Measurements from ENCODE around the gene COPS8.

COPS8 gene

GRCh38 chr2:237132799-237133198 lies 47.1 kb downstream of the COPS8 start:
- no peak overlapping the region for H2BK120ac ChIP-seq (ENCODE audit: low read depth, low read length)
- H4K8ac ChIP-seq (ENCODE audit: low read length), result no peak overlapping the region
- H2AK5ac ChIP-seq (ENCODE audit: low read length, severe bottlenecking), result no peak overlapping the region
- peak overlapping the region in 1 of 2 experiments; percentile 32 for H3K4ac ChIP-seq (ENCODE audit: low read depth in 1 of 2, low read length in 2 of 2)
- H3K36me3 ChIP-seq (ENCODE audit: control insufficient read depth in 1 of 2, insufficient read depth in 2 of 2, low read depth in 1 of 2, low read length in 2 of 2), result no peaks in the 10 kb centered on the region
- H3K4me3 ChIP-seq (ENCODE audit: insufficient read depth in 1 of 2, low read depth in 1 of 2, low read length in 2 of 2), result peak overlapping the region in 1 of 2 experiments; percentile 16
- H3K18ac ChIP-seq (ENCODE audit: low read depth in 1 of 2, low read length in 2 of 2), result peak overlapping the region in 1 of 2 experiments; percentile 6
- H3K9ac ChIP-seq (ENCODE audit: low read length), result no peak overlapping the region
- H3K4me2 ChIP-seq (ENCODE audit: low read length, poor library complexity, severe bottlenecking), result no peak overlapping the region
- peak overlapping the region; percentile 17 for H2BK15ac ChIP-seq (ENCODE audit: low read depth, poor library complexity, severe bottlenecking)
- no peak overlapping the region for H3K27ac ChIP-seq (ENCODE audit: low read length, poor library complexity, severe bottlenecking)
- H3K4me1 ChIP-seq (ENCODE audit: control insufficient read depth, insufficient read depth, low read depth, low read length), result peaks cover 18% of the 10 kb centered on the region
- 83% methylated on average over 5 of the region's 5 CpGs for WGBS
- no peak overlapping the region for H2BK5ac ChIP-seq (ENCODE audit: low read depth, low read length, poor library complexity, severe bottlenecking)
- no peak overlapping the region for H3K23ac ChIP-seq (ENCODE audit: low read length in 2 of 2)
- no peak overlapping the region for H3K14ac ChIP-seq (ENCODE audit: low read length in 2 of 2)
- no peaks in the 10 kb centered on the region for H3K79me1 ChIP-seq (replicated peaks; ENCODE audit: low read length, poor library complexity, severe bottlenecking)
- no peak overlapping the region for H4K91ac ChIP-seq (ENCODE audit: low read length)
- H2AFZ ChIP-seq (ENCODE audit: low read depth, low read length), result no peak overlapping the region
- peak overlapping the region in 1 of 2 experiments; percentile 33 for H2BK12ac ChIP-seq (ENCODE audit: low read length in 2 of 2)
- H3K27me3 ChIP-seq (ENCODE audit: control insufficient read depth in 1 of 2, insufficient read depth in 1 of 2, low read length in 2 of 2), result no peaks in the 10 kb centered on the region
- H3K9me3 ChIP-seq (ENCODE audit: control insufficient read depth, low read length), result peaks cover 17% of the 10 kb centered on the region
- no peak for DNase-seq

GRCh38 chr2:237134321-237135230 lies 48.9 kb downstream of the COPS8 start:
- DNase-seq, result no peak
- Histone ChIP-seq H2BK12ac (ENCODE audit: low read length in 2 of 2) (peak overlapping the region in 1 of 2 experiments; percentile 87), H4K8ac (ENCODE audit: low read length) (no peak overlapping the region), H2BK15ac (ENCODE audit: low read depth, poor library complexity, severe bottlenecking) (no peak overlapping the region), H3K36me3 (ENCODE audit: control insufficient read depth in 1 of 2, insufficient read depth in 2 of 2, low read depth in 1 of 2, low read length in 2 of 2) (no peaks in the 10 kb centered on the region), H4K91ac (ENCODE audit: low read length) (no peak overlapping the region), H3K79me1 (replicated peaks; ENCODE audit: low read length, poor library complexity, severe bottlenecking) (no peaks in the 10 kb centered on the region), H3K18ac (ENCODE audit: low read depth in 1 of 2, low read length in 2 of 2) (peak overlapping the region; percentile 3 to 59), H3K14ac (ENCODE audit: low read length in 2 of 2) (no peak overlapping the region), H3K9ac (ENCODE audit: low read length) (peak overlapping the region; percentile 28), H3K9me3 (ENCODE audit: control insufficient read depth, low read length) (peaks cover 12% of the 10 kb centered on the region), H3K4ac (ENCODE audit: low read depth in 1 of 2, low read length in 2 of 2) (peak overlapping the region in 1 of 2 experiments; percentile 7), H3K23ac (ENCODE audit: low read length in 2 of 2) (no peak overlapping the region), H3K27me3 (ENCODE audit: control insufficient read depth in 1 of 2, insufficient read depth in 1 of 2, low read length in 2 of 2) (no peaks in the 10 kb centered on the region), H2AK5ac (ENCODE audit: low read length, severe bottlenecking) (no peak overlapping the region), H2AFZ (ENCODE audit: low read depth, low read length) (no peak overlapping the region), H2BK5ac (ENCODE audit: low read depth, low read length, poor library complexity, severe bottlenecking) (no peak overlapping the region), H3K4me3 (ENCODE audit: insufficient read depth in 1 of 2, low read depth in 1 of 2, low read length in 2 of 2) (no peak overlapping the region), H2BK120ac (ENCODE audit: low read depth, low read length) (no peak overlapping the region), H3K4me2 (ENCODE audit: low read length, poor library complexity, severe bottlenecking) (no peak overlapping the region), H3K4me1 (ENCODE audit: control insufficient read depth, insufficient read depth, low read depth, low read length) (peaks cover 3% of the 10 kb centered on the region), H3K27ac (ENCODE audit: low read length, poor library complexity, severe bottlenecking) (no peak overlapping the region)
- WGBS, result 74% methylated on average over 3 of the region's 4 CpGs

GRCh38 chr2:237136824-237137223 lies 51.1 kb downstream of the COPS8 start:
- peak overlapping the region in 1 of 2 experiments; percentile 33 for H2BK12ac ChIP-seq (ENCODE audit: low read length in 2 of 2)
- no peak overlapping the region for H3K18ac ChIP-seq (ENCODE audit: low read depth in 1 of 2, low read length in 2 of 2)
- no peak overlapping the region for H4K91ac ChIP-seq (ENCODE audit: low read length)
- H3K9ac ChIP-seq (ENCODE audit: low read length), result no peak overlapping the region
- no peak overlapping the region for H2AFZ ChIP-seq (ENCODE audit: low read depth, low read length)
- no peaks in the 10 kb centered on the region for H3K27me3 ChIP-seq (ENCODE audit: control insufficient read depth in 1 of 2, insufficient read depth in 1 of 2, low read length in 2 of 2)
- H2BK15ac ChIP-seq (ENCODE audit: low read depth, poor library complexity, severe bottlenecking), result no peak overlapping the region
- H3K4me3 ChIP-seq (ENCODE audit: insufficient read depth in 1 of 2, low read depth in 1 of 2, low read length in 2 of 2), result no peak overlapping the region
- no peak overlapping the region for H3K27ac ChIP-seq (ENCODE audit: low read length, poor library complexity, severe bottlenecking)
- H3K9me3 ChIP-seq (ENCODE audit: control insufficient read depth, low read length), result peaks cover 12% of the 10 kb centered on the region
- H3K14ac ChIP-seq (ENCODE audit: low read length in 2 of 2), result no peak overlapping the region
- H2AK5ac ChIP-seq (ENCODE audit: low read length, severe bottlenecking), result no peak overlapping the region
- no peaks in the 10 kb centered on the region for H3K36me3 ChIP-seq (ENCODE audit: control insufficient read depth in 1 of 2, insufficient read depth in 2 of 2, low read depth in 1 of 2, low read length in 2 of 2)
- H3K4ac ChIP-seq (ENCODE audit: low read depth in 1 of 2, low read length in 2 of 2), result no peak overlapping the region
- no peak overlapping the region for H3K4me2 ChIP-seq (ENCODE audit: low read length, poor library complexity, severe bottlenecking)
- no peak overlapping the region for H3K23ac ChIP-seq (ENCODE audit: low read length in 2 of 2)
- WGBS, result 92% methylated on average over 8 of the region's 9 CpGs
- no peaks in the 10 kb centered on the region for H3K4me1 ChIP-seq (ENCODE audit: control insufficient read depth, insufficient read depth, low read depth, low read length)
- no peaks in the 10 kb centered on the region for H3K79me1 ChIP-seq (replicated peaks; ENCODE audit: low read length, poor library complexity, severe bottlenecking)
- DNase-seq, result no peak
- no peak overlapping the region for H2BK5ac ChIP-seq (ENCODE audit: low read depth, low read length, poor library complexity, severe bottlenecking)
- no peak overlapping the region for H4K8ac ChIP-seq (ENCODE audit: low read length)
- no peak overlapping the region for H2BK120ac ChIP-seq (ENCODE audit: low read depth, low read length)

- H2BK5ac ChIP-seq (ENCODE audit: low read depth, low read length, poor library complexity, severe bottlenecking), result no peak overlapping the region
- H4K8ac ChIP-seq (ENCODE audit: low read length), result peak overlapping the region; percentile 78
- H3K36me3 ChIP-seq (ENCODE audit: control insufficient read depth in 1 of 2, insufficient read depth in 2 of 2, low read depth in 1 of 2, low read length in 2 of 2), result no peaks in the 10 kb centered on the region
- no peak overlapping the region for H3K4me2 ChIP-seq (ENCODE audit: low read length, poor library complexity, severe bottlenecking)
- H2AFZ ChIP-seq (ENCODE audit: low read depth, low read length), result no peak overlapping the region
- H3K79me1 ChIP-seq (replicated peaks; ENCODE audit: low read length, poor library complexity, severe bottlenecking), result no peaks in the 10 kb centered on the region
- H3K27me3 ChIP-seq (ENCODE audit: control insufficient read depth in 1 of 2, insufficient read depth in 1 of 2, low read length in 2 of 2), result no peaks in the 10 kb centered on the region
- no peak overlapping the region for H2BK15ac ChIP-seq (ENCODE audit: low read depth, poor library complexity, severe bottlenecking)
- no peak overlapping the region for H3K23ac ChIP-seq (ENCODE audit: low read length in 2 of 2)
- H3K4me3 ChIP-seq (ENCODE audit: insufficient read depth in 1 of 2, low read depth in 1 of 2, low read length in 2 of 2), result no peak overlapping the region
- no peak overlapping the region for H2BK120ac ChIP-seq (ENCODE audit: low read depth, low read length)
- no peak for DNase-seq
- peak overlapping the region; percentile 8 for H4K91ac ChIP-seq (ENCODE audit: low read length)
- no peak overlapping the region for H3K18ac ChIP-seq (ENCODE audit: low read depth in 1 of 2, low read length in 2 of 2)
- H3K4me1 ChIP-seq (ENCODE audit: control insufficient read depth, insufficient read depth, low read depth, low read length), result no peaks in the 10 kb centered on the region
- no peak overlapping the region for H2AK5ac ChIP-seq (ENCODE audit: low read length, severe bottlenecking)
- no peak overlapping the region for H3K27ac ChIP-seq (ENCODE audit: low read length, poor library complexity, severe bottlenecking)
- peaks cover 10% of the 10 kb centered on the region for H3K9me3 ChIP-seq (ENCODE audit: control insufficient read depth, low read length)
- H2BK12ac ChIP-seq (ENCODE audit: low read length in 2 of 2), result peak overlapping the region in 1 of 2 experiments; percentile 59
- 97% methylated on average over 12 of the region's 13 CpGs for WGBS
- H3K9ac ChIP-seq (ENCODE audit: low read length), result no peak overlapping the region
- no peak overlapping the region for H3K14ac ChIP-seq (ENCODE audit: low read length in 2 of 2)
- H3K4ac ChIP-seq (ENCODE audit: low read depth in 1 of 2, low read length in 2 of 2), result no peak overlapping the region
Observed at GRCh38 chr2:237137626-237138323, 52.1 kb downstream of the COPS8 start.

Measured in mesenchymal stem cell (in vitro differentiated cells and primary cell).